NCI-H187 (cell line): ENCODE results near the gene LAMC1.
"Not testable (repeated sequence)": the region's sequence is repeated elsewhere in the genome, so short reads cannot be mapped to it uniquely, and the experiment has no call there.

Experiments used
- DNase-seq, 2 experiments: peaks; one replicate each; lab custom pipeline; 2025; lab: John Stamatoyannopoulos, UW

LAMC1 gene

DNA sequence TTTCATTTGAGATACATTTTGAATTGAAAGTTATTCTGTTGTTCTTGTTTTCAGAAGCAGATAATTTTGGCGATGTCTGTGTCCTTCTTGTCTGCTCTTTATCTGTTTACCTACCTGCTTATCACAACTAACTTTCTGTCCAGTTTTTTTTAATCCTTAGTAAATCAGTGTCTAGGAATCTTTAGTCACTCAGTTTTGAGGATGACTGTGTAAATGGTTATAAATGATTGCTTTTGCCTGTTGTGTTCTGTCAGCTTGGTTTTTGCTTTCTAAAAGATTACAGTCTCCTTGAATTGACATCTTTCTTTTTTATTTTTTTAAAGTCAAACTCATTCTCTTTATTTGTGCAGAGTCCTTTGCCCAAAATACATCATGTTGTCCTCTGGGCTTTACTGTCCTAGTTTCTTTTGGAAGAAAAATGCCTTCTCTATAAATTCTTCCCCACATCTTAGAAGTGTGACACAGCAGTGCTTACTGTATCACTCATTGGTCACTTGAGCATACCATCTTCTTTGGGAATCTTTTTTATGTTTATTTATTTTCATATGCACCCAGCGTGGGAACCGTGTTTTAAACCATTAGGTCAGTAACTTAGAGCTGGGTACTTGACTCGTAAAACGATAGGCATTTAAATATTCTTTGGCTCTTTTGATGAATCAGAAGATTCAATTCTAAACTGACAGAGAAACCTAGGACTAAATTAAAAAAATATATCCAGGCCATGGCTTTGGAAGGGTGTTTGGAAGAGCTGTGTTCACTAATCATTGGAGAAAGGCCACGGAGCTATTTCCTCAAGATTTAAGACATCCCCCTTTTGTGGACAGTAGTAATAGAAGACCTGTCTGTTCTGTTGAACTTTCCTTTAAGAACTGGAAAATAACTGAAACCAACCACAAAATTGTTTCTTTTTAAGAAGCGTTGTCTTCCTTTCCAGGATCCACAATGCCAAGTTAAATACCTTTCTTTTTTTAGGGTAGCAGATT, 20.9 kb downstream of the LAMC1 start:
- DNase-seq = no peak

GRCh38 chr1:183044893-183045649, 21.9 kb downstream of the LAMC1 start:
- DNase-seq = no peak

DNA sequence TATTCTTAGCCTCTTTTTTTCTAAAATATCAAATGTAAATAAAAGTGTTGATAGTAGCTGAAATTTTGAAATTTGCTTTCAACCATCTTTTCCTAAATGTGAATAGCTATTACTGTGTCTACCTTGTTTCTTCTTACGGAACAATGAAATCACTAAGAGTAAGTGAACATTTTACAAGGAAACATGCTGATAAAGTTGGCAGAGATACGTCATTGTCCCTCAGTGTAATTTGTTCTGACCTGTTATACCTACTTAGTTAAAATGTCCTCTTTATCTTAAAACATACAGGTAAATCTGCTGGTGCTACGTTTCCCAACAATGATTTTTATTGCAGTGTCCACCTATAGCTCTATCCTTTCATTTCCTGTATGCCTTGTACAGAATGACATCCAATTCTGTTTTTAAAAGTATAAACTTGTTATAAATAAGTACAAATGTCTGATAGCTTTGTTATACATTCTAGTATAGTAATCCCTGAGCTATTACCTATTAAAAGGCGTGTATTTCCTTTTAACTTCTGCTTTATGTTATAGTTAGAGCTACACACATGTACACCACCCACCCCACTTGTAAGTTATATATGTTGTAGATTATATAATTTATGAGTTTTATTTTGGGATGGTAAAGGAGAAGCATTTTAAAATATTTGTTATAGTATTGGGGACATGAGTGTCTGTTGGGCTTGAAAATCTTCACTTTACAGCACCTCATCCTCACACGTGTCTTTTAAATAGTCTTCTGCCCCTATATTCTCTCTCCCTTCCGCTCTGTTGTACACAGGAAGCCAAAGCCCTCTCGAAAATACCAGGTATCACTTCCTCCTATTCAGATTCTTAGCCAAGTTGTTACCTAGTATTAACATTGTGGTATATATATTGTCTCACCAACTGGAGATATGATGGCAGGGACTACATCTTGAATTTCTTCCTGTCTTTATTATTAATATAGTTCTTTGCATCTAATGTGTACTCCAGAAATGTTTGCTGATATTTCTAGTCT, 25.2 kb downstream of the LAMC1 start:
- no peak for DNase-seq

GRCh38 chr1:183051546-183051945, 28.3 kb downstream of the LAMC1 start:
- DNase-seq = no peak

GRCh38 chr1:183052861-183053260, 29.6 kb downstream of the LAMC1 start:
- DNase-seq = no peak

GRCh38 chr1:183058851-183059502, 35.8 kb downstream of the LAMC1 start:
- DNase-seq = no peak

- DNase-seq = no peak
Observed at GRCh38 chr1:183061194-183061593, 38.0 kb downstream of the LAMC1 start.

DNA sequence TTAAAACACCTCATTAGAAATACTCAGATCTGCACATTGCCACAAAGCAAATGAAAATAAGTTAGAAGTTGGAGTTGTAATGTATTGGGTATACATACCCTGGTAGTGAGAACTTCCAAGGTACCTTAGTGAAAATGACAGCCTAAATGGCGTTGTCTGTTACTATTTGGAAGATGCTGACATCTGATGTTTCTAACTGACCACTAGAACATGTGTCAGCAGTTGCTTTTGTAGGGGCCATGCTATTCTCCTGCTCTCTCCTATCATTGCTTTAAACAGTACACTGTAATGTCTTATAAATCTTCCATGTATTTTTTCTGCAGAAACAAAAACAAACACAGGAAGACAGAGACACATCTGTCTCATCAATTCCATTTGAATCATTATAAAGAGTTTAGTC, 40.1 kb downstream of the LAMC1 start:
- DNase-seq = no peak

DNA sequence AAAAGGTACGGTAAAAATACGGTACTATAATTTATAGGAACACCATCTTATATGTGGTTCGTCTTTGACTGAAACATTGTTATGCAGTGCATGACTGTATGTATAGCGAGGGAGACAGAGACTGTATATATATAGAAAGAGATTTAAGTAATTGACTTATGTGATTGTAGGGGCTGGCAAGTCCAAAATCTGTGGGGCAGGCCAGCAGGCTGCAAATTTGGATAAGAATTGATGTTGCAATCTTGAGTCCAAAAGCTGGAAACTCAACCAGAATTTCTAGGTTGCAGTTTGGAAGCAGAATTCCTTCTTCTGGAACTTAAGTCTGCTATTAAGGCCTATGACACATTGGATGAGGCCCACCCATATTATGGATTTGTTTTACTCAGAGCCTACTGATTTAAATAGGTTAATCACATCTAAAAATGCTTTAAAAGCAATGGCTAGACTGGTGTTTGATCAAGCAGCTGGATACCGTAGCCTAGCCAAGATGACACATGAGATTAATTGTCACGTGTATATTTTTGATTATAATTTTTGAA, 42.0 kb downstream of the LAMC1 start:
- DNase-seq = no peak

GRCh38 chr1:183066432-183066831, 43.2 kb downstream of the LAMC1 start:
- DNase-seq = not testable (repeated sequence)

DNA sequence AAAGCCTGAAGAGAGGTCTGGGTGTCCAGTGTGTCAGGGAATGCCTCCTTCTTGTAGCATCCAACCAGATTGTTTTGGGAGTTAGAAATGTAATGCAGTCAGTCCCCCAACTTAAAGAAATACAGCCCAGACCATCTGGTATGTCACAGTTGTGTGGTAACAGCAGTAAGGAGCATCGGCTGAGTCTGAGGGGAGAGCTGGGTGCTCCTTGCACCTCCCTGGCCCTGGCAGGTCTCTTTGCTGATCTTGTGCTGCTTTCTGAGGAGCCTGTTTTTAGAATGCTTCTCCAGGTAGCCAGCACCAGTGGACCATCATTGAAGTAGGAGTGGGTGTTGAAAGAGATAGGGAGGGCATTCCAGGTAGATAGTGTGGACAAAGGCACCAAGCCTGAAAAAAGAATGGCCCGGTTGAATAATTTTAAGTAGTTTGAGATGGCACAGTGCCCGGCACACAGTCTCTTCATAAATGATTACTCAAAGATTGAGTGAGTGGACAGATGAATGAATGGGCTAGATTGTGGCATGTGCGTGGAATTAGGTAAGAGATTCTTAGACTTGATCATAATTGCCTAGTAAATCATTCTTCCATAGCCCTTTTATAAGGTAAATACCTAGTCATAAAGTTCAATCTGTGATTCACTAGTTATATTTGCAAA, 46.5 kb downstream of the LAMC1 start:
- no peak for DNase-seq

DNA sequence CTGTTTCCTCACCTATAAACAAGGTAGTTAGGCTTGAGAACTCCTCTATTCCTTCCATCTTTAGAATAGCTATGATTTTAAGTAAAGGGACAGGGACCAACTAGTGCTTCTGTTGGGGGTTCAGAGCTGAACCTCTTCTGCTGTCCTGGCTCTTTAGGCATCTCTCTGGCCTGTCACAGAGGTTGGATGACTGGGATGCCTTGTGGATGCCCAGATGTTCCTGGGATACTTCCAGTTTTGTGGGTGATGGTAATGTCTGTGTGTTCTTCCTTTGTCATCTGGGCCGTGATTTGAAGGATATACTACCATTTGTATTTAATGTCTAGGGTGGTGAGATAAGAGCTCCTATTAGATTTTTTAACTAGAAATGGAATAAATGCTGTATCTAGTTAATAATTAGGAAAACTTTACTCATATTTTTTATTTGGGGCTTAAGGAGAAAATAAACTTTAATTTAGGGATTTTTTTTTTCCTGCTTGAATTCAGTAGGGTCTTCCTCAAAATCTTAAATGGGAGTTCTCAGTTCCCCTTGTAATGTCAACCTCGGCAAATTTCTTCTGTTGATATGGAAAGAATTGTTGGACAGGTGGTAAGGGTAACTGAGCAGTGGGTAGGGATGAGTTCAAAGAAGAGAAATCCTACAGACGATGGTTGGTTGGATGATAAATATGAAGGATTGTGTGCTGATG, 47.2 kb downstream of the LAMC1 start:
- DNase-seq = no peak

DNA sequence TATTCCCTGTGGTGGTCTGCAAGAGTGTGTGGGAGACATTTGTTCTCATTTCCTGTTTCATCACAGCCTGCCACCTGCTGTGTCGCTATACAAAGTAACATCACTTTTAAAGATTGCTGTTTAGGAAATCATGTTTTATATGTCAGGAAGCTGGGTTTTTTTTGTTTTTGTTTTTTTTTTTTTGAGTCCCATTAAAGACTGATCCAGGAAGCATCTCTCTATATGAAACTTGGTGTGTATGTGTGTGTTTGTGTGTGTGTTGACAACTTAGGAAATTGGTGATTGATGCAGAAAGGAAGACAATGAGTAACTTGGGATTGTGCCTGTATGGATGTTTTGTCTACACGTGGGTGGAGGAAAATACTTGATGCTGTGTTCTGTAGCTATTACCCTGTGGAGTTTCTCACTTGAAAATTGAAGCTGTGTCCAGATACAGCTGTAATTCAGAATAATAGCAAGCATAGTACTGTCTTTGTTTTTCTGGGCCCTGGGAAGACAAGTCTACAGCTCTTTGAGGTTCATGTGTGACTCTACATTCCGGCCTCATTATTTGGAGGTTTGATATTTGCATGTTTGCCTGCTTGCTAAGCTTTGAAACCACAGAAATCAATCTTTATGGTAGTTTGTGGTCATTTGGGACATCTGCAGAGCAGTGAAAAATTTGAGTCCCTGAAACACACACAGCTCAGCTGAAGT, 47.9 kb downstream of the LAMC1 start:
- DNase-seq = no peak

DNA sequence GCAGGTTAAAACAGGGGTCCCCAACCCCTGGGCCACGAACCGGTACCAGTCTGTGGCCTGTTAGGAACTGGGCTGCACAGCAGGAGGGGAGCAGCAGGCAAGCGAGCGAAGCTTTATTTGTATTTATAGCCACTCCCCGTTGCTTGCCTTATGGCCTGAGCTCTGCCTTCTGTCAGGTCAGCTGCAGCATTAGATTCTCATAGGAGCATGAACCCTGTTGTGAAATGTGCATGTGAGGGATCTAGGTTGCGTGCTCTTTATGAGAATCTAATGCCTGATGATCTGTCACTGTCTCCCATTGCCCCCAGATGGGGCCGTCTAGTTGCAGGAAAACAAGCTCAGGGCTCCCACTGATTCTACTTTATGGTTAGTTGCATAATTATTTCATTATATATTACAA, 49.4 kb downstream of the LAMC1 start:
- not testable (repeated sequence) for DNase-seq

- no peak for DNase-seq
Observed at GRCh38 chr1:183073320-183073719, 50.1 kb downstream of the LAMC1 start.

GRCh38 chr1:183074215-183074614, 51.0 kb downstream of the LAMC1 start:
- no peak for DNase-seq

DNA sequence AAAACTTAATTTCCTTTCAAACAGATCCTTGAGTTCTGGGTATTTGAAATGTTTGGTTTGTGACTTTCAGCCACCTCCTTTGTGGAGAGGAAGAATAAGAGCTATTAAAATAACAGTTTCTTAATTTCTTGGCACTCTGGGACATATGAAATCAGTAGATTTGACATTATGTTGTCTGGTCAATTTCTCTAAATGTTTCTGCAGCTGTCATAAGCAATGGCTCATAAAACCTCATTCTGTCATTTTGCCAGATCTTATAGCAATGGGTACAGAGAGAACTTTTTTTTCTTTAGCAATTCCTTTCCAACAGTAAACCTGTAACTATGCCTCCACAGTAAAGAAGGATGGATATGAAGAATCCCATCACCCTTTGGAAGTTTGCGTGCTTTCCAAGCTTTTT, 52.6 kb downstream of the LAMC1 start:
- no peak for DNase-seq

DNA sequence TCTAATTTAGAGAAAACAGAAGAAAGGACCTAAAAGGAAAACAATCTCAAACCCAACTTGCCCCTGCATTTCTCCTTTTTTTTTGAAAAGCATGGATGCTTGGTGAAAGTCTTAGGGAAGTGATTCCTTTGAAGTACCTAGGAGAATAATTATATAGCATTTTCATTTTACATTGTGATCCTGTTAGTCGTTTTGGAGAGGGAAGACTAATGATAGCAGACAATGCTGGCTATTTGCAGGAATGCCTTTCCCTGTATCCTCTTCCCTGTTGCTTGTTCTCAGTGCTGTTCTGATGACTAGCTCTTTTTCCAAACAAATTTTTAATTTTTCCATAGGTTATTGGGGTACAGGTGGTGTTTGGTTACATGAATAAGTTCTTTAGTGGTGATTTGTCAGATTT, 53.9 kb downstream of the LAMC1 start:
- DNase-seq = no peak

DNA sequence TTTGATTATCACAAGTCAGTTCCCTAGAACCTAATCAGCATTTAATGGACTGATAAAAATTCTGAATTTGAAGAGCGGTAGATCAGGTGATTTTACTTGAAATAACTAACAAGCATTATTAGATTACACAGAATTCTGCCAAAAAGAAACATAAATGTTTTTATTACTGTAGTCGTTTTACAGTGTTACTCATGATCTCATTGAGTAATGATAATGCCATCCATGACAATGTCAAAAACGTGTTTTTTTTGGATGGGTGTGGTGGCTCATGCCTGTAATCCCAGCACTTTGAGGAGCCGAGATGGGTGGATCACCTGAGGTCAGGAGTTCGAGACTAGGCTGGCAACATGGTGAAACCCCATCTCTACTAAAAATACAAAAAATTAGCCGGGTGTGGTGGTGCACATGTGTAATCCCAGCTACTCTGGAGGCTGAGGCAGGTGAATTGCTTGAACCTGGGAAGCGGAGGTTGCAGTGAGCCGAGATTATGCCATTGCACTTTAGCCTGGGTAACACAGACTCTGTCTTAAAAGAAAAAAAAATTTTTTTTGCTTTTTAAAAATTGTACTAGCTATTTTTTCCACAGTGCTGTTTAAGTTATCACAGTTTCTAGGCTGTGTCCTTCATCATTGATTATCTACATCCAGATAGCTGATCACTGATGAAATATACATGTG, 56.6 kb downstream of the LAMC1 start:
- no peak for DNase-seq
